CD14-positive monocyte (primary cell): ENCODE results near the gene KIF4A. TPM values are rescaled to one million over a fixed set of nuclear protein-coding genes. Genes with fewer than 3 reads are reported as not detected.
"Not testable (repeated sequence)": the region's sequence is repeated elsewhere in the genome, so short reads cannot be mapped to it uniquely, and the experiment has no call there.

Experiments
- DNase-seq, 3 donors: peaks; one replicate each; pipeline ENCODE4 v3.0.0-alpha.2; 2011 to 2022
- H2AFZ ChIP-seq: 2 replicates; pipeline ENCODE4 v1.6.0; 2012; ENCODE audit warnings: mild to moderate bottlenecking, low read depth, low read length, inconsistent platforms; ENCODE audit not compliant: insufficient read depth, poor library complexity, severe bottlenecking
- H3K27ac ChIP-seq, 2 donors: 1 replicate in 1 of 2; 2 replicates in 1 of 2; pipeline ENCODE4 v1.5.1; 2012 to 2013; ENCODE audit warnings: low read length in 2 of 2, control low read depth in 1 of 2, inconsistent platforms in 1 of 2, low read depth in 1 of 2, mild to moderate bottlenecking in 1 of 2
- H3K27me3 ChIP-seq, 2 donors: one replicate each; pipeline versions ENCODE4 v1.6.0 to v1.6.1; 2011 to 2013; ENCODE audit warnings: low read length in 2 of 2; ENCODE audit not compliant: control insufficient read depth in 2 of 2, insufficient read depth in 2 of 2
- H3K36me3 ChIP-seq, 2 donors: replicated peaks in 1 of 2; 1 replicate in 1 of 2; 2 replicates in 1 of 2; pipeline versions ENCODE4 v1.5.1 to v1.6.1; 2012 to 2013; ENCODE audit warnings: low read length in 2 of 2, control low read depth in 1 of 2, inconsistent platforms in 1 of 2, mild to moderate bottlenecking in 1 of 2; ENCODE audit not compliant: insufficient read depth in 2 of 2, control insufficient read depth in 1 of 2
- H3K4me1 ChIP-seq, 2 donors: 1 replicate in 1 of 2; 2 replicates in 1 of 2; pipeline versions ENCODE4 v1.5.1 to v1.6.1; 2012 to 2013; ENCODE audit warnings: low read length in 2 of 2, control low read depth in 1 of 2, inconsistent platforms in 1 of 2, mild to moderate bottlenecking in 1 of 2, moderate library complexity in 1 of 2; ENCODE audit not compliant: insufficient read depth in 2 of 2, control insufficient read depth in 1 of 2
- H3K4me2 ChIP-seq: replicated peaks from 2 replicates; pipeline ENCODE3; 2012; ENCODE audit warnings: low read length, moderate library complexity, mild to moderate bottlenecking; ENCODE audit not compliant: poor library complexity, severe bottlenecking; ENCODE audit errors: extremely low read depth
- H3K4me3 ChIP-seq, 3 experiments: fragments of 200-600 bp in 1 of 3; sonication (generic) in 1 of 3; replicated peaks in 1 of 3; 1 replicate in 2 of 3; 2 replicates in 1 of 3; pipeline ENCODE4 v1.5.1; 2011 to 2013; ENCODE audit warnings: low read length in 3 of 3, mild to moderate bottlenecking in 3 of 3, control low read depth in 2 of 3, low read depth in 2 of 3, inconsistent platforms in 1 of 3, moderate library complexity in 1 of 3
- H3K79me2 ChIP-seq: 2 replicates; pipeline ENCODE4 v1.6.0; 2012; ENCODE audit warnings: mild to moderate bottlenecking, control low read depth, inconsistent platforms, low read length, moderate library complexity; ENCODE audit not compliant: insufficient read depth
- H3K9ac ChIP-seq: 2 replicates; pipeline ENCODE4 v1.6.0; 2017; ENCODE audit warnings: low read length, mild to moderate bottlenecking; ENCODE audit not compliant: insufficient read depth, poor library complexity, severe bottlenecking
- H3K9me3 ChIP-seq, 2 donors: replicated peaks in 1 of 2; 1 replicate in 1 of 2; 2 replicates in 1 of 2; pipeline versions ENCODE4 v1.5.1 to v1.6.1; 2012 to 2013; ENCODE audit warnings: low read length in 2 of 2, control low read depth in 1 of 2; ENCODE audit not compliant: control insufficient read depth in 1 of 2, insufficient read depth in 1 of 2
- H4K20me1 ChIP-seq: 2 replicates; pipeline ENCODE4 v1.6.0; 2012; ENCODE audit warnings: mild to moderate bottlenecking, low read length, control low read depth, moderate library complexity; ENCODE audit not compliant: insufficient read depth
- H3K27ac Mint-ChIP-seq, 7 donors: one replicate each; pipeline ENCODE4 v1.8.0; 2020; ENCODE audit warnings: mild to moderate bottlenecking in 7 of 7, mixed read lengths in 7 of 7, moderate library complexity in 6 of 7, inconsistent platforms in 2 of 7
- H3K27me3 Mint-ChIP-seq, 3 donors: one replicate each; pipeline ENCODE4 v1.8.0; 2021 to 2022; ENCODE audit warnings: low read depth in 3 of 3, mild to moderate bottlenecking in 3 of 3, mixed read lengths in 3 of 3, moderate library complexity in 3 of 3, inconsistent platforms in 1 of 3
- H3K36me3 Mint-ChIP-seq, 2 donors: one replicate each; pipeline ENCODE4 v1.8.0; 2020; ENCODE audit warnings: mixed read lengths in 2 of 2, inconsistent platforms in 1 of 2, mild to moderate bottlenecking in 1 of 2
- H3K4me1 Mint-ChIP-seq: one replicate; pipeline ENCODE4 v1.8.0; 2020; ENCODE audit warnings: mild to moderate bottlenecking, mixed read lengths
- H3K4me3 Mint-ChIP-seq, 2 donors: one replicate each; pipeline ENCODE4 v1.8.0; 2020; ENCODE audit warnings: mild to moderate bottlenecking in 2 of 2, mixed read lengths in 2 of 2, moderate library complexity in 1 of 2
- H3K9me3 Mint-ChIP-seq, 7 donors: one replicate each; pipeline ENCODE4 v1.8.0; 2020 to 2022; ENCODE audit warnings: mixed read lengths in 7 of 7, mild to moderate bottlenecking in 6 of 7, moderate library complexity in 6 of 7, inconsistent platforms in 2 of 7
- WGBS: methylation state at CpG from one replicate; pipeline ENCODE4 v1.1.5; 2013; ENCODE audit warnings: missing lambda C conversion rate; ENCODE audit not compliant: insufficient coverage; 5-methylcytosine and 5-hydroxymethylcytosine counted together
- intact Hi-C, 2 donors: fragments of 100-400 bp; cut with micrococcal nuclease; formaldehyde crosslinking; loops; one replicate each; pipeline versions ENCODE4 v1.15.0 to v1.15.1; 2023
- polyA plus RNA-seq, 3 donors: library from polyadenylated mRNA; depleted of rRNA in 1 of 3; unstranded in 2 of 3; stranded (reverse) in 1 of 3; fragments of 300-500 nt in 2 of 3; fragments of >200 nt in 1 of 3; fragmentation: Illumina TruSeq in 2 of 3; gene quantifications; 1 replicate in 2 of 3; 2 replicates in 1 of 3; pipeline ENCODE4 v1.2.3, GENCODE V29; 2012 to 2021
- TF ChIP-seq, protein P1 (sequence below): fragments of 200-600 bp; IDR thresholded peaks from one replicate; pipeline ENCODE4 v1.8.0; 2022; ENCODE audit warnings: antibody characterized with exemption, mild to moderate bottlenecking

Gene KIF4A
- polyA plus RNA-seq, 3 donors, result 0.03 TPM; not detected in 2

DNA sequence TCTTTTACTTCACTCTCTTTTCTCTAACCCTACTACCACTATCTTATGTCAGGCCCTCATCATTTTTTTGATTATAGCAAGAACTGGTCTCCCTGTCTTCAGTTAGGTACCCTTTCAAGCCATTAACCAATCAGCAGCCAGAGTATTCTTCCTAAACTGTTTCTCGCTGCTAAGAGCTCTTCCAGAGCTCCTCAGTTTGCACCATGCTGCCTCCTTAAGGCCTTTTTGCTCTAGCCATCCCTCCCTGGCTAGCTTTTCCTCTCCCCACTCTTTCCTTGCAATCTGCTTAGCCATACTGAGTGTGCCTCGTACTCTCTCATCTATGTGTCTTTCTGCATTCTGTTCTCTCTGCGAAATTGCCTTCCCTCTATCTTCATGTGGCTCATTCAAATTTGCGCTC lies 32.9 kb downstream of the KIF4A start:
- Histone ChIP-seq H4K20me1 (no peaks in the 10 kb centered on the region), H3K27me3 (no peaks in the 10 kb centered on the region), H3K9me3 (no peaks in the 10 kb centered on the region), H3K79me2 (no peaks in the 10 kb centered on the region), H3K4me1 (no peaks in the 10 kb centered on the region), H3K36me3 (peaks cover 0 to 4% of the 10 kb centered on the region in 2 donors), H3K27ac (no peak overlapping the region), H3K4me3 (no peak overlapping the region), H3K9ac (no peak overlapping the region), H2AFZ (no peak overlapping the region), H3K4me2 (no peak overlapping the region)
- Mint-ChIP-seq H3K4me3 (no peak overlapping the region), H3K27me3 (peaks cover 0 to 2% (median 0%) of the 10 kb centered on the region in 3 donors), H3K9me3 (no peaks in the 10 kb centered on the region), H3K27ac (no peak overlapping the region), H3K36me3 (peaks cover 2 to 5% of the 10 kb centered on the region in 2 donors), H3K4me1 (no peaks in the 10 kb centered on the region)
- TF ChIP-seq, protein P1, sequence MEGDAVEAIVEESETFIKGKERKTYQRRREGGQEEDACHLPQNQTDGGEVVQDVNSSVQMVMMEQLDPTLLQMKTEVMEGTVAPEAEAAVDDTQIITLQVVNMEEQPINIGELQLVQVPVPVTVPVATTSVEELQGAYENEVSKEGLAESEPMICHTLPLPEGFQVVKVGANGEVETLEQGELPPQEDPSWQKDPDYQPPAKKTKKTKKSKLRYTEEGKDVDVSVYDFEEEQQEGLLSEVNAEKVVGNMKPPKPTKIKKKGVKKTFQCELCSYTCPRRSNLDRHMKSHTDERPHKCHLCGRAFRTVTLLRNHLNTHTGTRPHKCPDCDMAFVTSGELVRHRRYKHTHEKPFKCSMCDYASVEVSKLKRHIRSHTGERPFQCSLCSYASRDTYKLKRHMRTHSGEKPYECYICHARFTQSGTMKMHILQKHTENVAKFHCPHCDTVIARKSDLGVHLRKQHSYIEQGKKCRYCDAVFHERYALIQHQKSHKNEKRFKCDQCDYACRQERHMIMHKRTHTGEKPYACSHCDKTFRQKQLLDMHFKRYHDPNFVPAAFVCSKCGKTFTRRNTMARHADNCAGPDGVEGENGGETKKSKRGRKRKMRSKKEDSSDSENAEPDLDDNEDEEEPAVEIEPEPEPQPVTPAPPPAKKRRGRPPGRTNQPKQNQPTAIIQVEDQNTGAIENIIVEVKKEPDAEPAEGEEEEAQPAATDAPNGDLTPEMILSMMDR, result no peak
- 100% methylated on average over 3 of the region's 4 CpGs for WGBS
- DNase-seq, result no peak
- intact Hi-C loops, result no loop called here

DNA sequence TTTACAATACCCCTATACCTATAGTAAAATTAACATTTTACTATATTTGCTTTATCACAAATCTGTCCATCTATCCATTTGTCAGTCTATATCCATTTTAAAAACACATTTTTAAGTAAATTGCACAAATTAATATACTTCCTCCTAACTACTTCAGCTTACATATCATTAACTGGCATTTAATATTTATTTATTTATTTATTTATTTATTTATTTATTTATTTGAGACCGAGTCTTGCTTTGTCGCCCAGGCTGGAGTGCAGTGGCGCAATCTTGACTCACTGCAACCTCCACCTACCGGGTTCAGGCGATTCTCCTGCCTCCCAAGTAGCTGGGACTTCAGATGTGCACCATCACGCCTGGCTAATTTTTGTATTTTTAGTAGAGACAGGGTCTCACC lies 33.7 kb downstream of the KIF4A start:
- DNase-seq, H4K20me1 ChIP-seq, H3K27ac ChIP-seq, H3K27me3 ChIP-seq, intact Hi-C loops, H2AFZ ChIP-seq, H3K4me1 ChIP-seq, H3K79me2 ChIP-seq, H3K4me3 ChIP-seq, H3K9me3 Mint-ChIP-seq, H3K36me3 Mint-ChIP-seq, H3K4me1 Mint-ChIP-seq, H3K4me3 Mint-ChIP-seq, H3K9ac ChIP-seq, H3K9me3 ChIP-seq, H3K27ac Mint-ChIP-seq, H3K27me3 Mint-ChIP-seq, H3K4me2 ChIP-seq: not testable (repeated sequence)
- peaks cover 0 to 10% of the 10 kb centered on the region in 2 donors for H3K36me3 ChIP-seq
- WGBS, result no CpG with 5 or more reads among the region's 6 CpGs
